Vagina (tissue), 2 donors: ENCODE results near the gene HIBCH. TPM values are rescaled to one million over a fixed set of nuclear protein-coding genes. Genes with fewer than 3 reads are reported as not detected.
"Not testable (repeated sequence)": the region's sequence is repeated elsewhere in the genome, so short reads cannot be mapped to it uniquely, and the experiment has no call there.

Experiments used
- DNase-seq, 2 donors: peaks; one replicate each; pipeline ENCODE4 v3.0.0-alpha.2; 2017; ENCODE audit errors: extremely low spot score in 2 of 2
- H3K27ac ChIP-seq: fragments of 200-600 bp; sonication (generic); one replicate; pipeline ENCODE4 v1.5.1; 2019
- H3K27me3 ChIP-seq: fragments of 200-600 bp; sonication (generic); one replicate; pipeline ENCODE4 v1.5.1; 2019
- H3K36me3 ChIP-seq, 2 donors: fragments of 200-600 bp; sonication (generic); one replicate each; pipeline ENCODE4 v1.5.1; 2017 to 2019
- H3K4me1 ChIP-seq: fragments of 200-600 bp; sonication (generic); one replicate; pipeline ENCODE4 v1.5.1; 2019
- H3K4me3 ChIP-seq, 2 donors: fragments of 200-600 bp; sonication (generic); 1 replicate in 1 of 2; 2 replicates in 1 of 2; pipeline ENCODE4 v1.5.1; 2016 to 2019
- H3K9me3 ChIP-seq: fragments of 200-600 bp; sonication (generic); one replicate; pipeline ENCODE4 v1.5.1; 2019
- CTCF ChIP-seq, 3 experiments: fragments of 450-650 bp in 2 of 3; fragments of 200-600 bp in 1 of 3; sonication (generic) in 1 of 3; IDR thresholded peaks; one replicate each; pipeline ENCODE4 v1.5.1; 2017 to 2019; ENCODE audit warnings: antibody characterized with exemption in 3 of 3, mild to moderate bottlenecking in 2 of 3, moderate library complexity in 2 of 3
- POLR2A ChIP-seq, 2 donors: fragments of 450-650 bp; IDR thresholded peaks; one replicate each; pipeline ENCODE4 v1.6.1; 2017; ENCODE audit warnings: antibody characterized with exemption in 2 of 2, mild to moderate bottlenecking in 2 of 2, moderate library complexity in 2 of 2
- POLR2AphosphoS5 ChIP-seq, 2 donors: sonication (generic); formaldehyde crosslinking; IDR thresholded peaks; one replicate each; pipeline ENCODE4 v1.9.0; 2017; ENCODE audit warnings: antibody characterized with exemption in 2 of 2, mild to moderate bottlenecking in 2 of 2, low read depth in 1 of 2; ENCODE audit not compliant: insufficient read depth in 1 of 2
- intact Hi-C: fragments of 100-400 bp; cut with DNase I; formaldehyde crosslinking; loops from one replicate; pipeline ENCODE4 v1.15.1; 2023
- total RNA-seq: library from RNA; depleted of rRNA; stranded (reverse); fragments of >200 nt; gene quantifications from one replicate; pipeline ENCODE4 v1.2.3, GENCODE V29; 2016

HIBCH gene
- total RNA-seq, 1 donor from 2014 or later: 25.0 TPM

- H3K4me3 ChIP-seq: no peak overlapping the region
- no peaks in the 10 kb centered on the region for H3K27me3 ChIP-seq
- H3K9me3 ChIP-seq: no peaks in the 10 kb centered on the region
- no peaks in the 10 kb centered on the region for H3K4me1 ChIP-seq
- intact Hi-C loops: loop anchor here (10.0 kb wide), 1 partner anchor 178 kb away; no protein-coding TSS in a partner anchor
- no peak for DNase-seq
- peaks cover 0 to 5% of the 10 kb centered on the region in 2 donors for H3K36me3 ChIP-seq
- no peak overlapping the region for H3K27ac ChIP-seq
- TF ChIP-seq POLR2A (IDR thresholded peaks at IDR 0.05) (no peak), POLR2AphosphoS5 (IDR thresholded peaks at IDR 0.05; ENCODE audit: insufficient read depth in 1 of 2, low read depth in 1 of 2) (no peak), CTCF (IDR thresholded peaks at IDR 0.05) (no peak)
These were observed 47.2 kb downstream of the HIBCH start for GRCh38 chr2:190272457-190272842.

DNA sequence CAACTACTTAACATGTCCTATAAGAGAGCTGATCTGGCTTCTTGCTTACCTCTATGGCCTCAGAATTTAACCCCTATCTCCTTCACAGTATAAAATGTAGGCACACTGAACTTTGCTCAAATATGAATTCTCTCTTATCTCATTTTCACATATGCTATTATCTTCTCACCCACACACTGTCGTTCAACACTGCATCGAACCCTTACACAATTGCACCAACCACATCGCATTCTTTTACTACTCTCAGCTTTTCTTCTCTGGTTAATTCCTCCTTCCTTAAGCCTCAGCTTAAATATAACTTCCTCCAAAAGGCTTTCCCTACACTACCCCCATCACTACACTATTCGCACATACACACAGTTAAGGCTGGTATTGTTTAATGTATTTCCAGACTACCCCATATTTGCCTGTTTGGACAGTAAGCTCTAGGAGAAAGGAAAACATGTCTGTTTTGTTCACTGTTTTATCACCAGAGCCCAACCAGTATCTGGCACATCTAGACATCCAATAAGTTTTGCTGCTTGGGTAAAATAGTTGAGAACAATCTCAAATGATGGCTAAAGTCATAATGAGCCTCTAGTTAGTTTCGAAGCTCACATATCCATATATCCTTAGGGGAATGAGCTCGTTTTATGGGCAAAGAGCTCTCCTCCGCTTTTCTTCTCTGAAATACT, 47.7 kb downstream of the HIBCH start:
- H3K9me3 ChIP-seq: no peaks in the 10 kb centered on the region
- no peak overlapping the region for H3K4me3 ChIP-seq
- no peak for TF ChIP-seq POLR2AphosphoS5 (IDR thresholded peaks at IDR 0.05; ENCODE audit: insufficient read depth in 1 of 2, low read depth in 1 of 2)
- TF ChIP-seq POLR2A (IDR thresholded peaks at IDR 0.05): no peak
- TF ChIP-seq CTCF (IDR thresholded peaks at IDR 0.05): no peak
- no peak for DNase-seq
- H3K36me3 ChIP-seq: peaks cover 0 to 5% of the 10 kb centered on the region in 2 donors
- no peak overlapping the region for H3K27ac ChIP-seq
- H3K27me3 ChIP-seq: no peaks in the 10 kb centered on the region
- H3K4me1 ChIP-seq: no peaks in the 10 kb centered on the region
- intact Hi-C loops: loop anchor here (10.0 kb wide), 1 partner anchor 177 kb away; no protein-coding TSS in a partner anchor

GRCh38 chr2:190270298-190270697, 49.3 kb downstream of the HIBCH start:
- Histone ChIP-seq H3K9me3 (no peaks in the 10 kb centered on the region), H3K27ac (no peak overlapping the region), H3K27me3 (no peaks in the 10 kb centered on the region), H3K36me3 (peaks cover 0 to 5% of the 10 kb centered on the region in 2 donors), H3K4me1 (no peaks in the 10 kb centered on the region), H3K4me3 (no peak overlapping the region)
- intact Hi-C loops: loop anchor here (10.0 kb wide), 1 partner anchor 175 kb away; no protein-coding TSS in a partner anchor
- no peak for TF ChIP-seq POLR2AphosphoS5 (IDR thresholded peaks at IDR 0.05; ENCODE audit: insufficient read depth in 1 of 2, low read depth in 1 of 2)
- TF ChIP-seq POLR2A (IDR thresholded peaks at IDR 0.05): no peak
- TF ChIP-seq CTCF (IDR thresholded peaks at IDR 0.05): no peak
- DNase-seq: no peak

DNA sequence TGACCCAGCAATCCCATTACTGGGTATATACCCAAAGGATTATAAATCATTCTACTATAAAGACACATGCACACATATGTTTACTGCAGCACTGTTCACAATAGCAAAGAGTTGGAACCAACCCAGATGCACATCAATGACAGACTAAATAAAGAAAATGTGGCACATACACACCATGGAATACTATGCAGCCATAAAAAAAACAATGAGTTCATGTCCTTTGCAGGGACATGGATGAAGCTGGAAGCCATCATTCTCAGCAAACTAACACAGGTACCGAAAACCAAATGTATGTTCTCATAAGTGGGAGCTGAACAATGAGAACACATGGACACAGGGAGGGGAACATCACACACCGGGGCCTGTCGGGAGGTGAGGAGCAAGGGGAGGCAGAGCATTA, 49.9 kb downstream of the HIBCH start:
- intact Hi-C loops: loop anchor here (10.0 kb wide), 1 partner anchor 175 kb away; no protein-coding TSS in a partner anchor

DNA sequence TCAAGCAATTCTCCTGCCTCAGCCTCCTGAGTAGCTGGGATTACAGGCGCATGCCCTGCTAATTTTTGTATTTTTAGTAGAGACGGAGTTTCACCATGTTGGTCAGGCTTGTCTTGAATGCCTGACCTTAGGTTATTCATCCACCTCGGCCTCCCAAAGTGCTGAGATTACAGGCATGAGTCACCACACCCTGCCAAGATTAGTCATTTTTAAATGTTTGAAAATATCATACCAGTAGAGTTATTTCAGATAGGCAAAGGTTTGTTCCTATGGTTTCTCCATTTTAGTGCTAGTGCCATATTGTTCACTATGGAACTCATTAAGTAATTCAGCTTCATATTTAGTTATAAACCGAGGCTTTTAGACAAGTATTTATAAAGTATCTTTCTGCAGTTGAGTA, 52.3 kb downstream of the HIBCH start:
- Histone ChIP-seq H3K36me3 (no peaks in the 10 kb centered on the region), H3K4me3 (no peak overlapping the region), H3K27ac (no peak overlapping the region), H3K27me3 (no peaks in the 10 kb centered on the region), H3K4me1 (no peaks in the 10 kb centered on the region), H3K9me3 (no peaks in the 10 kb centered on the region)
- TF ChIP-seq POLR2AphosphoS5 (IDR thresholded peaks at IDR 0.05; ENCODE audit: insufficient read depth in 1 of 2, low read depth in 1 of 2): no peak
- TF ChIP-seq CTCF (IDR thresholded peaks at IDR 0.05): no peak
- TF ChIP-seq POLR2A (IDR thresholded peaks at IDR 0.05): no peak
- DNase-seq: no peak
- intact Hi-C loops: no loop called here

More for the DNA sequence above, 49.9 kb downstream of the HIBCH start:
- H3K27me3 ChIP-seq, H3K9me3 ChIP-seq, H3K4me1 ChIP-seq, H3K27ac ChIP-seq, DNase-seq, H3K36me3 ChIP-seq, H3K4me3 ChIP-seq: not testable (repeated sequence)
